Lower leg skin (tissue), 3 donors: ENCODE data around the gene CCDC85C.

Experiments
- CTCF ChIP-seq, 3 donors: fragments of 450-650 bp; IDR thresholded peaks; one replicate each; pipeline ENCODE4 v1.5.1; 2016; ENCODE audit warnings: antibody characterized with exemption in 3 of 3, mild to moderate bottlenecking in 3 of 3, moderate library complexity in 2 of 3
- POLR2A ChIP-seq, 2 donors: fragments of 450-650 bp; IDR thresholded peaks; one replicate each; pipeline ENCODE4 v1.6.1; 2016 to 2017; ENCODE audit warnings: antibody characterized with exemption in 2 of 2, mild to moderate bottlenecking in 1 of 2, moderate library complexity in 1 of 2

GRCh38 chr14:99479160-99479905 is 124.7 kb downstream of the CCDC85C start:
- TF ChIP-seq POLR2A (IDR thresholded peaks at IDR 0.05) (no peak), CTCF (IDR thresholded peaks at IDR 0.05) (no peak)
